ENCODE data around the gene SLC9A9.

The SLC9A9 gene

GRCh38 chr3:143757691-143758090, 90.6 kb downstream of the SLC9A9 start:
- DNase-seq (ENCODE audit: low read depth in 2 of 2): no peak

- no peak for DNase-seq (ENCODE audit: low read depth in 2 of 2)
Measured at GRCh38 chr3:143755978-143756377, 92.3 kb downstream of the SLC9A9 start.

DNA sequence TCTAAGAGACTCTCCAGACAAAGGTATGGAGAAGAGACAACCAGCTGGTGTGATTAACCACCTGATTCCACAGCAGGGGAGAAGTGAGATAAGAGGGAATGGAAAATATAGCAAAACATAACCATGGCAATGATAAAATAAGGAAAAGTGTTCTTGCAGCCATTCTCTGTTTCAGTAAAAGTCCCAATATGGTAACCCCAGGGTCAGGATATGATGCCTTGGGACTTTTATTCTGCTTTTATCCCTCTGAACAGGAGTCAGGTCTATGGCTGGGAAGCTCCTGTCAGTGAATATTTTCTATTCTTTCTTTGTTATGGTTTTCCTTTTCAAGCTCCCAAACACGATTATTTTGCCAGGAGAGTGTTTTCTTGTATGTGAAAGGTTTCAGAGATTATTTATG, 94.2 kb downstream of the SLC9A9 start:
- no peak for DNase-seq (ENCODE audit: low read depth in 2 of 2)

DNA sequence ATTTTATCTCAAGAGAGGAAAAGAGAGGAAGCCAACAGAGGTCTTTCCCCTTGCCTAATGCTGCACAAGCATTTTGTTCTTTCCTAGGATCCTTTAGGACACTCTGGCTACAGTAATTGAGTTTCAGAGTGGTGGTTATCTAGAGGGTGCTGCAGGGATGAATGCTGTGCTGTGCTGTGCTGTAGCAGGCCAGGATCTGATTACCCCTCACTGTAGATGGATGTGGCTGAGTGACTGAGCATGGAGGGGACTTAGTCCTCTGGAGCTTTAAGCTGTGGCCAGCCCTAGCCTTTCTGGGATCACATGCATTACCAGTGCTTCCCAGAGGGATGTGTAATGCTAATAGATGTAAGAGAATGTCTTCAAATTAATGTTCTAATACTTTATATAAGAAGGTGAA, 94.8 kb downstream of the SLC9A9 start:
- DNase-seq (ENCODE audit: low read depth in 2 of 2): no peak

GRCh38 chr3:143753006-143753405, 95.3 kb downstream of the SLC9A9 start:
- no peak for DNase-seq (ENCODE audit: low read depth in 2 of 2)

DNA sequence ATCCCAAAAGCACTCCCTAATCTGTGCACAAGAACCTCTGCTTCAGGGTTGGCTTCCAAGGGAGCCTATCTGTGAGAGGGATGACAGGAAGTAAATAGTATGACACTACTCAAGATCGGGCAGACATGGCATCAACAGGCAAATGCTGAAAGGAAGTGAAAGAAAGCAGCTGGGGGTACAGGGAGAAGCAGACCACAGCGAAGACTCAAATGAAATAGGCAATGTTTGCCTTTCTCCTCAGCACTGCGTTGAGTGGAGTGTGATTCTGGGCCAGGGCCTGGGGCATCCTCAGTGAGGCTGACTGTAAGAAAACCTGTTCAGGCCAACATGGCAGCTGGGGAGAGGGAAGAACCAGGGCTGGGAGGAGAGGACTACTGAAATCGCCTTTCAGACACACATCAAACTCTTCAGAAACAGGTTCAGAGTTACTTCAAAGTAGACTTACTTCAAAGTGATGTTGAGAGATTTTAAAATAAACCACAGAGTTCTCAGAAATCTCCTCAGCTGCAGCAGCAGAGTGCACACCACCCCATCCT, 96.6 kb downstream of the SLC9A9 start:
- DNase-seq (ENCODE audit: low read depth in 2 of 2): no peak

GRCh38 chr3:143750841-143751240, 97.4 kb downstream of the SLC9A9 start:
- DNase-seq (ENCODE audit: low read depth in 2 of 2): no peak

- no peak for DNase-seq (ENCODE audit: low read depth in 2 of 2)
Measured at GRCh38 chr3:143749926-143750325, 98.3 kb downstream of the SLC9A9 start.

GRCh38 chr3:143737065-143737464, 111.2 kb downstream of the SLC9A9 start:
- DNase-seq (ENCODE audit: low read depth in 2 of 2): no peak

DNA sequence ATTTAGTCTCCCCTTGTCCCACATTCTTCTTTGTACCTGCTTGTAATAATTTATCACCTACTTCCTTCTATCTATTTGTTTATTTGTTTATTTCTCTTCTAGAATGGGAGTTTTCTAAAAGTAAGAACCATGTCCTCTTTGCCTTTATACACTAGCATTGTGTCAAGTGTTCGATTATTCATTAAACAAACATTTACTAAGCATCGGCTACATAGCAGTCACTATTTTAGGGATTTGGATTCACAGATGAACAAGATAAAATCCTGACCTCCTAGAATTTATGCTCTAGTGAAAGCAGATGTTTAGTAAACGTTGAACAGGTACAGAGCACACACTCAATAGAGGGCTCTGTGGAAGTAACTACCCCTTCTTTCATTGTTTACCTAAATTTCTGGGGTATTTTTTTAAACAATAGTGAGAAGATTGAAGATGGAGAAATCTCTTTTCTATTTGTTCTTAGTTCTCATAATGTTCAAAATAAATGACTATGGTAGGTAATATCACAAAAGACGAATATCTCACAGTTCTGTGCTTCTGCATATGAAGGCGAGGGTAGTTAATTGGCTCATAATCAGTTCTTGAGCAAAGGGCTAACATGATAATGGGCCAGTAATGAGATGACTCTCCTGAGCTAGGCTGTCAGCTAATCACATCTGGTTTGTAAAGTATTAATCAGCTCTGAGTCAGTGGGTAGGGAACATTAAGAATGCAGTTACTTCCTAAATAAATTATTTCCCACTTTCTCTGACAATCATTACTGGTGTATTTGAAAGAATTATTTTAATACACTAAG, 111.9 kb downstream of the SLC9A9 start:
- no peak for DNase-seq (ENCODE audit: low read depth in 2 of 2)

DNA sequence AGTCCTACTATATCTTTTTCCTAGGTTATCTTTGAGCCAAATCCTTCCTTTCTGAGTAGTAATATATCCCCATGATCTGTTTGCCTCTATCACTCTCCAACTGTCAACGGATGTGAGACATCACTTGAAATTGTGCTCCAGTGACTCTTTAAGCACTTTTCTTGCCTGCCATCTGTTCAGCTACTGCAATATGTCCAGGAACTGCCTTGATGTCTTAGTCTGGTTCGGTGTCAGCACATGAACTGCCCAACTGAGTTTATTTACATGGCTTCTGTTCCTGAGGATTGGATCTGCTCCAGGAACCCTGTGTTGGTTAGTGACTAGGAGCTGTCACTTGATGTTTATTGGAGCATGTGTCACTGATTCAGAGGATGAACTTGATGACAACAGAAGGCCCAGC, 116.5 kb downstream of the SLC9A9 start:
- no peak for DNase-seq (ENCODE audit: low read depth in 2 of 2)

GRCh38 chr3:143731320-143731719, 116.9 kb downstream of the SLC9A9 start:
- DNase-seq (ENCODE audit: low read depth in 2 of 2): no peak

DNA sequence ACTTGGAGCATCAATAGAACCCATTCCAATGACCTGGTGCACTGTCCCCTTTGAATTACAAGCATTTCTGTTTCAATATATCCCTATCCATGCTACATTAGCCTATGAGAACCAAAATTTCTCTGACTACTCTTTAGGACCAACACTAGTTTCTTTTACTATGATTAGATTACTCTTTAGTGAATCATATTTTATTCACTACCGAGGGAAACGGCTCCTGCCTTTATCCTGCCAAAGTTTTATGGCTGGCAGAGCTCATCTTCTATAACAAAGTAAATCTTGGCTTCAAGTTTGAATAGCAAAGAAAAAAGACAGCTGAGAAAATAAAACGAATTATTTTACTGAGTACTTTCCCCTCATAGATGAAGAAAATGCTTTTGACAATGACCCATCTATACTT, 120.9 kb downstream of the SLC9A9 start:
- DNase-seq (ENCODE audit: low read depth in 2 of 2): no peak

DNA sequence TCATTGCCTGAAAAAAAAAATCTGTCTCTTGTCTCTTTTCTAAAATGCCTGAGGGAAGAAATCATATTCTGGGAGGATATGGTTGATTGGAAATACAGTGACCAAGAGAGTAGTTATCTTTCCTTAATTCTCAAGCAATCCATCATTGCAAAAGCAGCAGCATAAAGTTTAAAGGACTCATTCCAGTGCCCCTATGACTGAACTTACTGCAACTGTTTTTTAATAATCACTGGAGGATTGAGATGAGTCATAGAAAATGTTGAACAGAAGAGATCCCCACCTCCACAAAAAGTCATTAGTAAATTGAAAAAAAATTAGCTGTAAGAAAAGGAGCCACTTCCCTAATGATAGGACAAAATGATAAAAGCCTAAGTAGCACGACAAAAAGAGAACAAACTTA, 121.5 kb downstream of the SLC9A9 start:
- DNase-seq (ENCODE audit: low read depth in 2 of 2): no peak

DNA sequence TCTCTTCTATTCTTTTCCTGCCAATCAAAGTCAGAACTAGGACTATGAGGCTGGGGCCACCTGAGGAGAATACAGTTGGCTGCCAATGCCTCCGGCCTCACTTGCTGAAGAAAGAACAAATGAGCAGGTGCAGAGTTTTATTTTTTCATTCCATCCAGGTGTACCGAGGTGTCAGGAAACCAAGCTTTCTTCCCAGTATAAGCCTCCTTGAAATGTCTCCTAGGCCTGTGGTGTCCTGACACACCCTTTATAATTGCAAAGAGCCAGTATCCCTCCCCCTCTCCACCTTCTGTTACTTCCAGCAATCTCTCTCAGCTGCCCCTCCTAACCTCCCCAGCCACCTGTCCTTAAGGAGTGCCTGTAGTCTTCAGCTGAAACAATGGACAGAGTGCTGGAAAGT, 127.9 kb downstream of the SLC9A9 start:
- DNase-seq (ENCODE audit: low read depth in 2 of 2): no peak

DNA sequence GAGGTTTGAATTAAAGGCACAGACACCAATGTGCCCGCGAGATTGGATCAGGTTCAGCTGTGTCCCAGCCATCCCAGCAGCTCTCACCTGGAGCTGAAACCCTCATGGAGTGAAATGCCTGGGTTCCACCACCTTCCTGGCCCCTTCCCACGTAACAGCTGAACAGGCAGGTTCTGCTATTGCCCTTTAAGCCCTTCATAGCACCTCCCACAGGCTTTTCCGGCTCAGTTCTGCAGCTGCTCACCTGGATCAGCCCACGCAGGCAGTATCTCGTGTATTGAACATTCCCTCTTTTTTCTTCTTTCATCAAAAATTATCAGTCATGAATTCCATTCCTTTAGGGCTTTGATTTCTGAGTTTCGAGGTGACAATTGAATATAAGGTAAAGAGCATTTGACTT, 129.8 kb downstream of the SLC9A9 start:
- DNase-seq (ENCODE audit: low read depth in 2 of 2): no peak

- no peak for DNase-seq (ENCODE audit: low read depth in 2 of 2)
Measured at GRCh38 chr3:143716731-143717130, 131.5 kb downstream of the SLC9A9 start.

GRCh38 chr3:143712522-143712921, 135.7 kb downstream of the SLC9A9 start:
- DNase-seq (ENCODE audit: low read depth in 2 of 2): no peak

- DNase-seq (ENCODE audit: low read depth in 2 of 2): no peak
Measured at GRCh38 chr3:143707848-143708247, 140.4 kb downstream of the SLC9A9 start.

DNA sequence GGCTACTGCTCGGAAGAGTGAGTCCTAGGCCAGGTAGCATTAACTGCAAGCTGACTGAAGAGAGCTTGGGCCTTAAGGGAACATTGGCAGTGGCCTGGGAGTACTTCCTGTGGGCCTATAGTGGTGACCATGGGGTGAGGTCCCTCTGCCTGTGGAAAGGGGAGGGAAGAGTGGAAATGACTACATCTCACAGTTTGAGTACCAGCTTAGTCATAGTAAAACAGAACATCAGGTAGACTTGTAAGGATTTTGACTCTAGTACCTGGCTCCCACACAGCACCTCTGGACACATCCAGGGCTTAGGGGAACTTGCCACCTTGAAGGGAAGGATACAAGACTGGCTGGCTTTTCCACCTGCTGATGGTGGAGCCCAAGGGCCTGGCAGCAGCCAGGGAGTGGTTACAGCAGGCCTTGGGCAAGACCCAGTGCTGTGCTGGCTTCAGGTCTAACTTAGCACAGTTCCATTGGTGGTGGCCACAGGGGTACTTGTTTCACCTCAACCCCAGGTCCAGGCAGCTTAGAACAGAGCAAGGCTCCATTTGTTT, 147.8 kb downstream of the SLC9A9 start:
- DNase-seq (ENCODE audit: low read depth in 2 of 2): no peak

DNA sequence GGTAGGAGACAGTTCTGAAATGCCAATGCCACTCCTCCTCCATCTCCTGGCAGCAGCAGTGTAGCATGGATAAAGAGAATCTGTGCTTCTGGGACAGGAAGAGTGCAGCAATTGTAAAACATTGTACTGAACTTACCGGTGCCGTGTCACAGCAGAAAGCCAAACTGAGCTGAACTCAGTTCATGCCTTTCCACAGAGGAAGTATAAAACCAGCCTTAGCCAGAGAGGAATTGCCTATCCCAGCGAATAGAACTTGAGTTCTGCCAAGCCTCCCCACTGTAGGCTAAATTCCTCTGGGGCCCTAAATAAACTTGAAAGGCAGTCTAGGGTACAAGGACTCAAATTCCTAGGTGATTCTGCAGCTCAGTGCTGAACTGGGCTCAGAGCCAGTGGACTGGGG, 148.8 kb downstream of the SLC9A9 start:
- DNase-seq (ENCODE audit: low read depth in 2 of 2): no peak

DNA sequence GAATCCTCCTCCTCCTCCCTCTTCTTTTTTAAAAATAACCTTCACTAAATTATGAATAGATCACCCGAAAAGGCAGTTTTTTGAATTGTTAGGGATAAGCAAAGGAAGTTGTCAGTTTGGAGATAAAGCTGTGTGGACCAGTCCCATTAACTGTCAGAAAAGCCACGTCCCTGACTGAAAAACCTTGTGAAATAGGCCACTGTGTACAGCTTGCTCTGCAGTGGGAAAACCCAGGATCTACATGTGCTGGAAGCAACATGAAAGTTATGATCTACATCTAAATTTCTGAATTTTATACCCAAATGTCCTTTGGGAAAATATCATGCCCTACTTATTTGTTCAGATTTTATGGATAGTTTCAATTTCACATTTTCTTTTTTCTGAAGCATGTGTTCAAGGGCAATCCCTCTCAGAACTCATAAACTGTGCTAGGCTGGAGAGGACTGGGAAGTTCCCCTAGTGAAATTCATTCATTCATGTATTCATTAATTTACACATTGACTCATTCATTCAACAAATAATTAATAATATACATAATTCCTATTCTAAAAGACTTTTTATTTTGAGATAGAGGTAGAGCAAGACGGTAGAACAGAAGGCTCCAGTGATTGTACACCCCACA, 149.5 kb downstream of the SLC9A9 start:
- no peak for DNase-seq (ENCODE audit: low read depth in 2 of 2)

GRCh38 chr3:143697975-143698374, 150.3 kb downstream of the SLC9A9 start:
- no peak for DNase-seq (ENCODE audit: low read depth in 2 of 2)
